Activated CD4-positive, alpha-beta T cell treated with anti-CD3 and anti-CD28 coated beads, Interleukin-2, Interleukin-4, amounts not matched to agents 100 ng/mL and 50 ng/mL, durations not matched to agents 16 hours and 8 hours (primary cell): ENCODE results near the gene MMP25.
A peak's percentile ranks its signal among the peaks of the same experiment; 100 is the strongest.
"Not testable (repeated sequence)": the region's sequence is repeated elsewhere in the genome, so short reads cannot be mapped to it uniquely, and the experiment has no call there.

Source experiments
- DNase-seq: peaks from one replicate; pipeline ENCODE4 v3.0.0-alpha.2; 2020; ENCODE audit warnings: low spot score

MMP25 gene

GRCh38 chr16:3056336-3057180 lies 10.2 kb downstream of the MMP25 start:
- DNase-seq, result no peak

GRCh38 chr16:3057181-3058138 lies 11.1 kb downstream of the MMP25 start:
- DNase-seq, result no peak

GRCh38 chr16:3058139-3059030 lies 12.0 kb downstream of the MMP25 start:
- DNase-seq, result no peak

- peak; percentile 92 for DNase-seq
These were observed 12.8 kb downstream of the MMP25 start for GRCh38 chr16:3059041-3059722.

GRCh38 chr16:3059723-3060242 lies 13.4 kb downstream of the MMP25 start:
- DNase-seq, result no peak

GRCh38 chr16:3060339-3061127 lies 14.2 kb downstream of the MMP25 start:
- DNase-seq, result no peak

- no peak for DNase-seq
These were observed 16.2 kb downstream of the MMP25 start for GRCh38 chr16:3062553-3062952.

GRCh38 chr16:3063625-3064386 lies 17.4 kb downstream of the MMP25 start:
- DNase-seq, result no peak

GRCh38 chr16:3065069-3065741 lies 18.8 kb downstream of the MMP25 start, which contains the start of gene IL32:
TSS of gene IL32 (plus strand) at chr16:3065640. CDS start at chr16:3065812, 172 bp downstream.
- DNase-seq, result peak; percentile 86

GRCh38 chr16:3065742-3066439 lies 19.5 kb downstream of the MMP25 start:
- no peak for DNase-seq

GRCh38 chr16:3066440-3066748 lies 20.0 kb downstream of the MMP25 start:
- DNase-seq, result no peak

- no peak for DNase-seq
These were observed 22.1 kb downstream of the MMP25 start for GRCh38 chr16:3068487-3068886.

GRCh38 chr16:3069146-3069545 lies 22.8 kb downstream of the MMP25 start:
- not testable (repeated sequence) for DNase-seq

- DNase-seq, result no peak
These were observed 24.3 kb downstream of the MMP25 start for GRCh38 chr16:3070608-3071111.

- DNase-seq, result no peak
These were observed 25.3 kb downstream of the MMP25 start for GRCh38 chr16:3071655-3072054.

GRCh38 chr16:3072148-3072547 lies 25.8 kb downstream of the MMP25 start:
- DNase-seq, result peak; percentile 64

- not testable (repeated sequence) for DNase-seq
These were observed 26.4 kb downstream of the MMP25 start for GRCh38 chr16:3072576-3073263.
